Measurements from ENCODE around the gene UBE2L3.

GRCh38 chr22:21640810-21641209, 73.3 kb downstream of the UBE2L3 start:
- TF ChIP-seq CTCF (IDR thresholded peaks at IDR 0.05; ENCODE audit: insufficient read depth, low read length, poor library complexity, severe bottlenecking), result no peak
- no peak for TF ChIP-seq EZH2phosphoT487 (conservative IDR thresholded peaks at IDR 0.05; ENCODE audit: low read length)
